Left ventricle myocardium superior (tissue), 1 donor: Measurements from ENCODE around the gene POMP. TPM values are rescaled to one million over a fixed set of nuclear protein-coding genes. Genes with fewer than 3 reads are reported as not detected.
"Not testable (repeated sequence)": the region's sequence is repeated elsewhere in the genome, so short reads cannot be mapped to it uniquely, and the experiment has no call there.

Experiments used
- ATAC-seq: fragments of 200-7000 bp; cut with Tn5 transposase; one replicate; pipeline ENCODE4 v1.9.1; 2020; ENCODE audit warnings: mild to moderate bottlenecking, moderate library complexity
- DNase-seq: peaks from one replicate; pipeline ENCODE4 v3.0.0-alpha.2; 2020
- intact Hi-C: fragments of 100-400 bp; cut with micrococcal nuclease; formaldehyde crosslinking; loops from one replicate; pipeline ENCODE4 v1.11.0; 2022
- total RNA-seq: library from RNA; stranded (reverse); fragmentation: NEBNext Ultra II Directional; extraction: Animal tissue kit (Norgen Biotek cat#: 25700); gene quantifications from one replicate; pipeline ENCODE4 v1.2.1, GENCODE V29; 2021
- donor health status: DM: no; HTN: yes; CAD: no; lungs with severe emphysema.

Gene POMP
- total RNA-seq, 1 donor from 2014 or later: 113 TPM

GRCh38 chr13:28683169-28683568, 24.2 kb downstream of the POMP start:
- ATAC-seq, DNase-seq, intact Hi-C loops: not testable (repeated sequence)

GRCh38 chr13:28684257-28684656, 25.3 kb downstream of the POMP start:
- no peak for ATAC-seq
- DNase-seq: no peak
- intact Hi-C loops: no loop called here

- no peak for DNase-seq
- ATAC-seq: no peak
- intact Hi-C loops: no loop called here
Observed at GRCh38 chr13:28685114-28685513, 26.2 kb downstream of the POMP start.

GRCh38 chr13:28685892-28686291, 27.0 kb downstream of the POMP start:
- no peak for DNase-seq
- intact Hi-C loops: no loop called here

GRCh38 chr13:28693605-28694491, 34.9 kb downstream of the POMP start:
- ATAC-seq, intact Hi-C loops, DNase-seq: not testable (repeated sequence)

More at GRCh38 chr13:28685892-28686291, 27.0 kb downstream of the POMP start:
- ATAC-seq: no peak

GRCh38 chr13:28697441-28697840, 38.5 kb downstream of the POMP start:
- intact Hi-C loops: no loop called here
- DNase-seq (no peak), ATAC-seq (no peak)

GRCh38 chr13:28699246-28699645, 40.3 kb downstream of the POMP start:
- intact Hi-C loops: no loop called here
- DNase-seq: no peak
- no peak for ATAC-seq

- DNase-seq: no peak
- intact Hi-C loops: no loop called here
- no peak for ATAC-seq
Observed at GRCh38 chr13:28704282-28704681, 45.4 kb downstream of the POMP start.

GRCh38 chr13:28704919-28705318, 46.0 kb downstream of the POMP start:
- ATAC-seq (no peak), DNase-seq (no peak)
- intact Hi-C loops: no loop called here

GRCh38 chr13:28705461-28706083, 46.6 kb downstream of the POMP start:
- ATAC-seq: peak; percentile 85
- intact Hi-C loops: no loop called here
- no peak for DNase-seq

GRCh38 chr13:28707629-28708427, 48.9 kb downstream of the POMP start:
- intact Hi-C loops: no loop called here

GRCh38 chr13:28710161-28710560, 51.2 kb downstream of the POMP start:
- DNase-seq (no peak), ATAC-seq (no peak)
- intact Hi-C loops: no loop called here

More at GRCh38 chr13:28707629-28708427, 48.9 kb downstream of the POMP start:
- ATAC-seq (peak; percentile 61), DNase-seq (no peak)

GRCh38 chr13:28714651-28715050, 55.7 kb downstream of the POMP start:
- no peak for DNase-seq
- ATAC-seq: no peak
- intact Hi-C loops: no loop called here

- intact Hi-C loops: no loop called here
- ATAC-seq (peak; percentile 5), DNase-seq (peak; percentile 31)
Observed at GRCh38 chr13:28716511-28716910, 57.6 kb downstream of the POMP start.

GRCh38 chr13:28717170-28717569, 58.2 kb downstream of the POMP start:
- intact Hi-C loops: no loop called here
- ATAC-seq (no peak), DNase-seq (no peak)

GRCh38 chr13:28718196-28718542, 59.2 kb downstream of the POMP start:
- intact Hi-C loops: loop anchor here (2.0 kb wide), 1 partner anchor 35 kb away; no protein-coding TSS in a partner anchor
- peak; percentile 16 for ATAC-seq
- no peak for DNase-seq

- peak; percentile 100 for DNase-seq
- intact Hi-C loops: loop anchor here (2.0 kb wide), 1 partner anchor 34 kb away; no protein-coding TSS in a partner anchor
- peak; percentile 98 for ATAC-seq
Observed at GRCh38 chr13:28718543-28719226, 59.8 kb downstream of the POMP start, which contains the start of gene SLC46A3. Gene SLC46A3 (minus strand): TSS chr13:28718970. CDS start chr13:28717998, 972 bp downstream.

- DNase-seq: no peak
- intact Hi-C loops: loop anchor here (2.0 kb wide), 1 partner anchor 33 kb away; no protein-coding TSS in a partner anchor
- peak; percentile 1 for ATAC-seq
Observed at GRCh38 chr13:28719227-28720055, 60.5 kb downstream of the POMP start.
